Neuron (in vitro differentiated cells): Measurements from ENCODE around the gene KCNAB1.

ENCODE experiments used
- H2AFZ ChIP-seq: one replicate; pipeline ENCODE4 v1.6.1; 2013; ENCODE audit warnings: low read depth, mild to moderate bottlenecking, inconsistent platforms, low read length, moderate library complexity
- H3K27me3 ChIP-seq: one replicate; pipeline ENCODE4 v1.6.1; 2013; ENCODE audit warnings: low read length; ENCODE audit not compliant: insufficient read depth
- H3K36me3 ChIP-seq: one replicate; pipeline ENCODE4 v1.6.1; 2013; ENCODE audit warnings: low read length; ENCODE audit not compliant: insufficient read depth
- H3K4me1 ChIP-seq: one replicate; pipeline ENCODE4 v1.6.1; 2013; ENCODE audit warnings: low read length; ENCODE audit not compliant: insufficient read depth
- H3K4me3 ChIP-seq: 2 replicates; pipeline ENCODE4 v1.5.1; 2013; ENCODE audit warnings: mild to moderate bottlenecking, low read length, moderate library complexity
- H3K9me3 ChIP-seq: one replicate; pipeline ENCODE4 v1.6.1; 2013; ENCODE audit warnings: low read length

The KCNAB1 gene

DNA sequence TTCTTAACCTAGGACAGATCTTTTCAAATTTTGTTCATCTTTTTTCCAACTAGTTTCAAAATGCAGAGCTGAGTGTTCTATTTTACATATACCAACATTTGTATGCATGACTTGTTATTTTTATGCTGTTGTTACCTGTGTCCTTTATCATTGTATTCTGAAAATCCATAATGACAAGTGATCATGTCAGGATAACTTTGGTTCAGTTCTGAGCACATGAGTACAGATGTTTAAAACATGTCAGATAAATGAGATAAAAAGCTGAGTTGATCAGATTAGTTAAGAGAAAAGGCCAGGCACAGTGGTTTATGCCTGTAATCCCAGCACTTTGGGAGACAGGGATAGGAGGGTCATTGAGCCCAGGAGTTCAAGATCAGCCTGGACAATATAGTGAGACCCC is 229.6 kb downstream of the KCNAB1 start:
- Histone ChIP-seq H3K4me1 (no peaks in the 10 kb centered on the region), H3K4me3 (no peak overlapping the region), H3K9me3 (no peaks in the 10 kb centered on the region), H3K36me3 (no peaks in the 10 kb centered on the region), H3K27me3 (no peaks in the 10 kb centered on the region), H2AFZ (no peak overlapping the region)

DNA sequence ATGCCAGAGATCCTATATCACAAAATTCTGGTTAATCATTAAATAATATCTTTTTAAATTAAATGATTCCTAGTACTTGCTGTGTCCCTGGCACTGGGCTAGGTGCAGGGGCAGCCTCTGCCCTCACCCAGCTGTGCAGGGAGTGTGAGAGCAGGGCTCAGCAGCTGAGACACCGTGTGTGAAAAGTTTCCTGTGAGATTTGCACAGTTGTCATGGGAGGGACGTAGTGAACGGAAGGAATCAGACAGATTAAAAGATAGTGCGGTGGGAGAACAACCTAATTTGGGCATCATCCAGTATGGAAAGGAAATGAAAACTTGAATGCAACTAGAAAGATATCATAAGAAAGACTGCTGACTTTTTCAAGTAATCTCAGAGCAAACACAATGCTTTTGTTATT is 230.4 kb downstream of the KCNAB1 start:
- no peaks in the 10 kb centered on the region for H3K4me1 ChIP-seq
- no peaks in the 10 kb centered on the region for H3K36me3 ChIP-seq
- H2AFZ ChIP-seq: no peak overlapping the region
- no peaks in the 10 kb centered on the region for H3K9me3 ChIP-seq
- no peak overlapping the region for H3K4me3 ChIP-seq
- no peaks in the 10 kb centered on the region for H3K27me3 ChIP-seq

DNA sequence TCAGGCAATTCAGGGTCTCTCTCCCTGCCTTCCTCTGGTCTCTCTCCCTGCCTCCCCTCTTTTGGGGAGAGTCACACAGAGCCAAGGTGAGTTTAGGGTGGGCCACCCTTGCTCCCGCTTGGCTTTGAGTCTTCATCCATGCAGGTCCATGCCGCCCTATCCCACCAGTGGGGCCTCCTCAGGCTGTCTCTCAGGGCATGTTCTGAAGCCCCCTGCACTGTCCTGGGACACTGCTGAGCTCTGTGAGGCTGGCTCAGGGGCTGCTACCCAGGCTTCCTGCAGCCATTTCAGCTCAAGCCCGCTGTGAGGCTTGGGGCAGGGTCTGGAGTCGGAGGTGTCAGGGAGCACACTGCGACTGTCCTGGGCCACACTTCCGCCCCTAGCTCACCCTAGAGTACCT is 231.4 kb downstream of the KCNAB1 start:
- Histone ChIP-seq H3K4me3 (no peak overlapping the region), H3K9me3 (no peaks in the 10 kb centered on the region), H3K4me1 (no peaks in the 10 kb centered on the region), H2AFZ (no peak overlapping the region), H3K27me3 (no peaks in the 10 kb centered on the region), H3K36me3 (no peaks in the 10 kb centered on the region)

DNA sequence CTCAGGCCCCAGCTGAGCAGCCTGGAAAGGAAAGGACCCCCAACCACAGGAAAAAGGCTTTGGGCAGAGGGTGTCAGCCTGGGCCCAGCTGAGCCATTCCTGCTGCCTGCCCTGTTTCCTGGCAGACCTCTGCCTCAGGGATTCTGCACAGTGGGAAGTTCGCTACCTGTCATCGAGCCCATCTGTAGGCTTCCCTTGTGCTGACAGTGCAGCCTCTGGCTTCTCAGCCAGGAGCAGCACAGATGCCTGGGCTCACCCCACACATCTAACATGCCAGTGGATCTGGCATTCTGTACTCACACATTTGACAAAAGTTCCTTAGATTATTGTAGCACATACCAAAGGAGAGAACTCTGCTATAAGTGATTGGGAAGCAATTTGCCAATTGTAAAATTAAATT is 232.3 kb downstream of the KCNAB1 start:
- H3K36me3 ChIP-seq: no peaks in the 10 kb centered on the region
- no peak overlapping the region for H2AFZ ChIP-seq
- H3K27me3 ChIP-seq: no peaks in the 10 kb centered on the region
- no peaks in the 10 kb centered on the region for H3K9me3 ChIP-seq
- H3K4me3 ChIP-seq: no peak overlapping the region
- no peaks in the 10 kb centered on the region for H3K4me1 ChIP-seq

DNA sequence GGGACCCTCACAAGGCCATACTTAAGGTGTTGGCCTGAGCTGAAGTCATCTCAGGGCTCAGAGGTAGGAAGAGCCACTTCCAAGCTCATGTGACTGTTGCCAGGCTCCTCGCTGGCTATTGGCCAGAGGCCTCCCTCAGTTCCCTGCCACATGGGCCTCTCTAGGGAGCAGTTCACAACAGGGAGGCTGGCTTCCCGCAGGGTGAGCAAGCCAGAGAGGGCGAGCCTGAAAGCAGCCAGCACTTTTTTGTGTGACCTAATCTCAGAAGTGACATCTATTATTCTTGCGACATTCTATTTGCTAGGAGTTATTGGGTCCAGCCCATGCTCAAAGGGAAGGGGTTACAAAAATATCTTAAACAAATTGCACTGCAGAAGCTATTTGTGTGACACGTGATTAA is 233.2 kb downstream of the KCNAB1 start:
- Histone ChIP-seq H3K27me3 (no peaks in the 10 kb centered on the region), H3K4me1 (no peaks in the 10 kb centered on the region), H3K9me3 (no peaks in the 10 kb centered on the region), H2AFZ (no peak overlapping the region), H3K4me3 (no peak overlapping the region), H3K36me3 (no peaks in the 10 kb centered on the region)

DNA sequence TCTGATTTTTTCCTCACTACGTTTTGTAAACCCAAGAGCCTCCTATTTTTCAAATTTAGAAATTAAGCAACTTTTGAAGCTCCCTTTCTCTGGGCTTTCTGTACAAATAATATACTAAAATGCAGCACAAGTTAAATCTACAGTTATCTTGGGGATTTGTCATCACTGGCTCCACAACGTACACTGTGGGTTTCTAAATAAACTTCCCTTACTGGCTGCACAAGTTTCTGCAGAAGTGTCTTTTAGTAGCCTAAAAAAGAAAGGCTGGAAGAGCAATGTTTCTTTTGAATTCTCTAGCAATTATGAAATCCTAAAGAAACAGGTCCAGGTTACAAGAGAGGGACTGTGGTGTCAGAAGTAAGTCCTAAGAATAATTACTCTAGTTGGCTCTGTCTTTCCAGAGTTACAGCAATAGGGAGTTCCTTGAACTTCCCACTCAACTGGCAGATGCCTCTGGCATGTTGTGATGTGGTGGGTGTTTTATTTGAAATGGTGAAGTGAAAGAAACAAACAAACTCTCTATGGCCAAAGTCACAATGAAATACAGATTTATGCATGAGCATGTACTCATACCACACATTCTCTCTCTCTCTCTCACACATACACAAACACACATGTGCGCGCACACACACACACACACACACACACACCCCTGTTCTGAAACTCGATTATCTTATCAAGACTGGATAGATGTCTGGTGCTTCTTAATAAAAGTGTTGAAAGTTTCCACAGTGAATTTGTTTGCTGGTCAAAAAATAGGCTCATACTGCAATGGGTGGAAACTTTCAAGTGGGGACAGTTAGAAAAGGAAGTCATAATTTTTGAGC is 236.4 kb downstream of the KCNAB1 start:
- Histone ChIP-seq H2AFZ (no peak overlapping the region), H3K9me3 (no peaks in the 10 kb centered on the region), H3K36me3 (no peaks in the 10 kb centered on the region), H3K27me3 (no peaks in the 10 kb centered on the region), H3K4me3 (no peak overlapping the region), H3K4me1 (no peaks in the 10 kb centered on the region)

DNA sequence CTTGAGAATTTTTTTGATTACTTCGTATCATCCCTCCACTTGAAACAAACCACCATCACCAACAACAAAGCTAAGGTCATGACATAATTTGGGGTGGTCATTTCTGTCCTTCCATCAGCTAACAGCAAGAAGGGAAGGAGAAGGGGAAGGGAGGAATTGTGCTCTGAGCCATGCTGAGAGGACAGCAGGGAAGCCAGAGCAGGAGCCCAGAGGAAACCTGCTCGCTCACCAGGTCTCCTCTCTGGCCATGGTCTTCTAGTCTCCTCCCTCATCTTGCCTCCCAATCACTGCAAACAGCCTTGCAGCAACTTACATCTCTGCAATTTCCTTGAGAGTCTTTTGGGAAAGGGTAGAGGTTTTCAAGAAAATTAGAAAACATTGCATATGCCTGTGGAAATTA is 237.9 kb downstream of the KCNAB1 start:
- Histone ChIP-seq H3K4me1 (no peaks in the 10 kb centered on the region), H3K36me3 (no peaks in the 10 kb centered on the region), H3K4me3 (no peak overlapping the region), H2AFZ (no peak overlapping the region), H3K27me3 (no peaks in the 10 kb centered on the region), H3K9me3 (no peaks in the 10 kb centered on the region)

DNA sequence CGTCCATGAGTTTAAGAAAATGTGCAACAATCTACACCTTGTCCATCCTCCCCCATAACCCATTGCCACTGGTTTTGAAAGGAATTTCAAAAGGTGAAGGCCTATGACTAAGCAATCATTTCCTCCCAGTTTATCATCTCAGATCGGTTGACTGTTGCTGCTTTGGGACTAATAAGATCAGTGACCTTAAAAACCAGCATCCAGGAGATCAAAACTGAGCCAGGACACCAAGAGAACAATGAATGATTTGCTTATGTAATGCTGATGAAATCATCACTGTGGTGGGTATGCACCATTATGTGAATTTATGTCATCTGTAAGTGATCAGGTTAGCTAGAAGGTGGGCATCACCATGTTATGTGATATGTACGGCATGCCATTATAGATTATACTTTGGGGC is 239.0 kb downstream of the KCNAB1 start:
- Histone ChIP-seq H3K4me3 (no peak overlapping the region), H2AFZ (no peak overlapping the region)

DNA sequence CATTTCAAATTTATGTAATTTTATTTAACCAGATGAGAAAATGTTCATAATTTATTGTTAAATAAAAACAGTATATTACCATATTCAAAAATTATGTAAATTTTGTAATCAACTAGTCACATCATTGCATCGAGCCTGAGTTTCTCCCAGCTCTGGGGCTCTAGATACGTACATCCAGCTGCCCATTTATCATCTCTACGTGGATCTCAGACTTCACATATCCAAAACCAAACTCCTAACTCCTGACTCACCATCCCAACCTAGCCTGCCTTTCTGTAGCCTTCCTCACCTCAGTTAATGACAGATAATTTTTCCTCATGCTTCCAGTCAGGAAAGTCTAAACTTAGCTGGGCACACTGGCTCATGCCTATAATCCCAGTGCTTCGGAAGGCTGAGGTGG is 239.7 kb downstream of the KCNAB1 start:
- Histone ChIP-seq H2AFZ (no peak overlapping the region), H3K4me3 (no peak overlapping the region), H3K9me3 (no peaks in the 10 kb centered on the region), H3K27me3 (no peaks in the 10 kb centered on the region), H3K36me3 (no peaks in the 10 kb centered on the region), H3K4me1 (no peaks in the 10 kb centered on the region)

More for the DNA sequence above, 239.0 kb downstream of the KCNAB1 start:
- H3K4me1 ChIP-seq: no peaks in the 10 kb centered on the region
- H3K27me3 ChIP-seq: no peaks in the 10 kb centered on the region
- no peaks in the 10 kb centered on the region for H3K9me3 ChIP-seq
- H3K36me3 ChIP-seq: no peaks in the 10 kb centered on the region

DNA sequence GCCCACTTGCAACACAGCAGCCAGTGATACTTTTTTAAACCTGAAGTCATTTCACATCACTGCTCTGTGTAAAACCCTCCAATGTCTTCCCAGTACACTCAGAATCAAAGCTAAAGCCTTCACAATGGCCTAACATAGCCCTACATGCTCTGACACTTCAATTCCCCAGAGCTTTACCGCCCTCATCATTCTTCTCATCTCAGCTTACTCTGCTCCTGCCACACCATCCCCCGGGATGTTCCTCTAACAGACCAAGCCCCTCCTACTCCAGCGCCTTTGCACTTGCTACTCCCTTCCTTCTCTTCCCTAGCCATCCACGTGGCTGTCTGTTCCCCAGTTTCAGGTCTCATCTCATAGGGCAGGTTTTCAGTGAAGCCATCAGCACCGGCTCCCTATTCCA is 240.6 kb downstream of the KCNAB1 start:
- H3K9me3 ChIP-seq: no peaks in the 10 kb centered on the region
- no peak overlapping the region for H2AFZ ChIP-seq
- no peaks in the 10 kb centered on the region for H3K27me3 ChIP-seq
- no peaks in the 10 kb centered on the region for H3K36me3 ChIP-seq
- H3K4me3 ChIP-seq: no peak overlapping the region
- no peaks in the 10 kb centered on the region for H3K4me1 ChIP-seq

DNA sequence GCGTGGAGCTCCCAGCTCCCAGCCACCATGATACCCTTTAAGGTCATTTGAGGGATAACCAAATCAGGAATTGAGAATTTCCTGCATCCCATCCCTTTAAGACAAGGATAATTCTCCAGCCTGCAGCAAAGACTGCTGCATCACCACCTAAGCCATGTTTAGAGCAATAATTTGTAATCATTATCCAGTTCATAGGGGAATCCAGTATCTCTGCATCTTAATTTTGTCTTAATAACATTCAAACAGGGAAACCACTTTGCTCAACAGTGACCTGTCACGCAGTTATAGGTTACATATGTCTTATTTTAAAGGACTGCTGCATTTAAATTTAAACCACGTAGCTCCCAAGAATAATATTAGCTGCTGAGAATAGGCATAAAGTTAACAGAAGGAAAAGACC is 246.2 kb downstream of the KCNAB1 start:
- Histone ChIP-seq H3K27me3 (no peaks in the 10 kb centered on the region), H3K36me3 (no peaks in the 10 kb centered on the region), H3K4me3 (no peak overlapping the region), H3K4me1 (no peaks in the 10 kb centered on the region), H2AFZ (no peak overlapping the region), H3K9me3 (no peaks in the 10 kb centered on the region)

DNA sequence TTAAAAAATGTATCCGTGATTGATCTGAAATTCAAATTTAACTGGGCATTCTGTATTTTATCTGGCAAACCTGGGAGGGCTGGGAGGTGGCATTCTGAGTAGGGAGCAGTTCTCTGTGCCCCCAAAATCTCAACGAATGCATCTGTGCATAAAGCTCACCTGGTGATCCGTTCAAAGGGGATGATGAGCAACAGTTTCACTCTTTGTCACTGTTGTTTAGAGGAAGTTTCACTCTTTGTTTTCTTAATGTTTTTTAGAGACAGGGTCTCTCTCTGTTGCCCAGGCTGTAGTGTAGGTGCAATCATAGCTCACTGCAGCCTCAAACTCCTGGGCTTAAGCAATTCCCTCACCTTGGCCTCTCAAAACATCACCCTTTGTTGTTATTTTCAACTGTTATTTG is 247.8 kb downstream of the KCNAB1 start:
- H3K9me3 ChIP-seq: no peaks in the 10 kb centered on the region
- H3K4me3 ChIP-seq: no peak overlapping the region
- no peaks in the 10 kb centered on the region for H3K27me3 ChIP-seq
- no peaks in the 10 kb centered on the region for H3K36me3 ChIP-seq
- H3K4me1 ChIP-seq: no peaks in the 10 kb centered on the region
- no peak overlapping the region for H2AFZ ChIP-seq

DNA sequence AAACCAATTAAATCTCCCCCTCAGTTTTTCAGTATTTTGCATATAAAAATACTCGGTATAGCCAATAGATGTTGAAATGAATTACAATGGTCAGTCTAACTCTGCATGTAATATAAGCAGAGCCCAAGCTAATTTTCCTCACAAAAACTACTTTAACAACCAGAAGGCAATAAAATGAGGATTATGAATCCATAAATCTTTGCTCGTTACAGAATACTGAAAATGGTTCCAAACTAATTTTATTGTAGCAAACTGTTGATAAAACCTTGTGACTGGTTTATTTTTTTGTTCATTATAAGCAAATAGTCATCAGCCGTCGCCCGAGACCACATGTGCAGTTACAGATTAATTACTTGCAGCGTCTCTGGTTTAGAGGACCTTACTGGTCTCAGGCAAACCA is 251.3 kb downstream of the KCNAB1 start:
- H3K4me3 ChIP-seq: no peak overlapping the region
- H3K9me3 ChIP-seq: no peaks in the 10 kb centered on the region
- H3K27me3 ChIP-seq: no peaks in the 10 kb centered on the region
- no peaks in the 10 kb centered on the region for H3K36me3 ChIP-seq
- no peak overlapping the region for H2AFZ ChIP-seq
- H3K4me1 ChIP-seq: no peaks in the 10 kb centered on the region

DNA sequence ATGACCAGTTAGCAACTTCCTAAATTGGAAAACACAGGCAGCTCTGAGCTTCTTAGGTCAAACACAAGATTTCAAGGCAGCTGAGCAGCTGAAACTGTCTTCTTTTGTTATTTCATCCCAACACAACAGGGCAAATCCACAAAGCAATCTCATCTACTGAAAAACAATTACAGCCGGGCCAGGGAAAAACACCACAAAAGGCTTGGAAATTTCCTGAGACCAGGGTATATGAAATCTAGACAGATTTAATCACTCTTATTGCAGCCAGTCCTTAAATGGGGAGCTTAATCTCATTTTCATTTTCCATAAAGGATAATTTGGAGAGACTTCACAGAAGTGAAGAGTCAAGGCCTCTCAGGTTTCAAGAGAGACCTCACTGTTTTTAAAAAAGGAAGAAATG is 252.7 kb downstream of the KCNAB1 start:
- Histone ChIP-seq H3K36me3 (no peaks in the 10 kb centered on the region), H3K4me3 (no peak overlapping the region), H2AFZ (no peak overlapping the region), H3K9me3 (no peaks in the 10 kb centered on the region), H3K27me3 (no peaks in the 10 kb centered on the region), H3K4me1 (no peaks in the 10 kb centered on the region)
